HCT116 (cell line): Measurements from ENCODE around the gene FBXO42. TPM values are rescaled to one million over a fixed set of nuclear protein-coding genes. Genes with fewer than 3 reads are reported as not detected.
"Not testable (repeated sequence)": the region's sequence is repeated elsewhere in the genome, so short reads cannot be mapped to it uniquely, and the experiment has no call there.

ENCODE experiments used
- ATAC-seq: fragments of 200-7000 bp; cut with Tn5 transposase; 2 replicates; pipeline ENCODE4 v1.9.1; 2020; ENCODE audit warnings: mild to moderate bottlenecking, moderate library complexity
- BruUV-seq: library from RNA; stranded (reverse); fragments of 400-500 nt; replicated peaks from 2 replicates; lab custom pipeline; 2021; lab: Mats Ljungman, UMichigan
- CTCF ChIA-PET: fragments of 300-600 bp; sonication (Branson Sonifier 250); formaldehyde crosslinking; loops from one replicate; lab custom pipeline; 2021; ENCODE audit warnings: antibody characterized with exemption; lab: Charles Lee
- POLR2A ChIA-PET: fragments of 300-600, 350-600 bp; sonication (Branson Sonifier 250); formaldehyde crosslinking; loops from one replicate; lab custom pipeline; 2021; ENCODE audit warnings: antibody characterized with exemption; lab: Charles Lee
- RAD21 ChIA-PET, 2 experiments: fragments of 300-600 bp; sonication (Branson Sonifier 250); formaldehyde crosslinking; loops; one replicate each; lab custom pipeline; 2023; ENCODE audit warnings: low total read pairs in 2 of 2; ENCODE audit not compliant: uncharacterized antibody in 2 of 2, unreplicated experiment in 2 of 2, low non-redundant PET in 1 of 2; lab: Charles Lee
- DNase-seq: peaks from one replicate; pipeline ENCODE4 v3.0.0-alpha.2; 2010; ENCODE audit warnings: low read depth, low spot score
- H2AFZ ChIP-seq: fragments of 200-600 bp; shearing (Covaris generic), sonication (generic); 2 replicates; pipeline ENCODE4 v1.6.1; 2017; ENCODE audit warnings: low read depth, mixed run types, mixed read lengths, antibody characterized with exemption, low read length; ENCODE audit not compliant: poor library complexity, severe bottlenecking
- H3K27ac ChIP-seq: 2 replicates; pipeline ENCODE4 v1.5.1; 2012; ENCODE audit warnings: low read depth, low read length
- H3K27me3 ChIP-seq: fragments of 200-600 bp; sonication (generic); 2 replicates; pipeline ENCODE4 v1.6.1; 2016; ENCODE audit warnings: mixed run types, low read length, mixed read lengths; ENCODE audit not compliant: insufficient read depth
- H3K36me3 ChIP-seq, 2 experiments: fragments of 200-500 bp in 1 of 2; fragments of 200-600 bp in 1 of 2; sonication (Bioruptor generic) in 1 of 2; sonication (generic) in 1 of 2; 2 replicates each; pipeline versions ENCODE4 v1.5.1 to v1.6.1; 2014 to 2016; ENCODE audit warnings: low read length in 2 of 2, inconsistent platforms in 1 of 2, mixed read lengths in 1 of 2, mixed run types in 1 of 2; ENCODE audit not compliant: insufficient read depth in 2 of 2, control insufficient read depth in 1 of 2
- H3K4me1 ChIP-seq, 2 experiments: fragments of 200-600 bp in 1 of 2; sonication (generic) in 1 of 2; 2 replicates each; pipeline versions ENCODE4 v1.5.1 to v1.6.1; 2012 to 2017; ENCODE audit warnings: low read length in 2 of 2, inconsistent platforms in 1 of 2, mild to moderate bottlenecking in 1 of 2, mixed read lengths in 1 of 2, mixed run types in 1 of 2, moderate library complexity in 1 of 2; ENCODE audit not compliant: insufficient read depth in 2 of 2, control insufficient read depth in 1 of 2
- H3K4me2 ChIP-seq: fragments of 200-600 bp; sonication (generic); 2 replicates; pipeline ENCODE4 v1.6.1; 2017; ENCODE audit warnings: mixed run types, low read length, mixed read lengths
- H3K4me3 ChIP-seq, 2 experiments: fragments of 200-600 bp in 1 of 2; sonication (generic) in 1 of 2; replicated peaks in 1 of 2; 2 replicates each; pipeline ENCODE4 v1.5.1; 2011 to 2016; ENCODE audit warnings: low read length in 2 of 2, control low read depth in 1 of 2, low read depth in 1 of 2, mild to moderate bottlenecking in 1 of 2, mixed read lengths in 1 of 2, mixed run types in 1 of 2
- H3K79me2 ChIP-seq: fragments of 200-600 bp; sonication (generic); 2 replicates; pipeline ENCODE4 v1.6.1; 2017; ENCODE audit warnings: mild to moderate bottlenecking, mixed run types, low read length, moderate library complexity, mixed read lengths; ENCODE audit not compliant: insufficient read depth
- H3K9ac ChIP-seq: fragments of 200-600 bp; sonication (generic); 2 replicates; pipeline ENCODE4 v1.6.1; 2016; ENCODE audit warnings: low read length, mixed read lengths
- H3K9me2 ChIP-seq: fragments of 200-600 bp; sonication (generic), shearing (Covaris generic); 2 replicates; pipeline ENCODE4 v1.6.1; 2017; ENCODE audit warnings: mixed run types, mild to moderate bottlenecking, moderate library complexity; ENCODE audit not compliant: insufficient read depth
- H3K9me3 ChIP-seq, 2 experiments: fragments of 200-500 bp in 1 of 2; fragments of 200-600 bp in 1 of 2; sonication (Bioruptor generic) in 1 of 2; sonication (generic) in 1 of 2; 2 replicates each; pipeline ENCODE4 v1.6.1; 2014 to 2017; ENCODE audit warnings: low read length in 2 of 2, mixed read lengths in 2 of 2, inconsistent platforms in 1 of 2, low read depth in 1 of 2, mild to moderate bottlenecking in 1 of 2, mixed run types in 1 of 2, moderate library complexity in 1 of 2; ENCODE audit not compliant: control insufficient read depth in 1 of 2, insufficient read depth in 1 of 2
- H4K20me1 ChIP-seq: fragments of 200-600 bp; sonication (generic), shearing (Covaris generic); 2 replicates; pipeline ENCODE4 v1.6.1; 2017; ENCODE audit warnings: mixed run types, mild to moderate bottlenecking, moderate library complexity; ENCODE audit not compliant: insufficient read depth
- CEBPB ChIP-seq: IDR thresholded peaks from 2 replicates; pipeline ENCODE4 v1.6.1; 2012; ENCODE audit warnings: low read depth
- CTCF ChIP-seq, 3 experiments: fragments of 200-600 bp in 1 of 3; sonication (generic) in 1 of 3; IDR thresholded peaks in 2 of 3; conservative IDR thresholded peaks in 1 of 3; 2 replicates each; pipeline ENCODE4 v1.5.1; 2012 to 2017; ENCODE audit warnings: low read depth in 2 of 3, low read length in 2 of 3, antibody characterized with exemption in 1 of 3, borderline replicate concordance in 1 of 3, control low read depth in 1 of 3, mild to moderate bottlenecking in 1 of 3, mixed read lengths in 1 of 3, mixed run types in 1 of 3, moderate library complexity in 1 of 3; ENCODE audit not compliant: insufficient read depth in 1 of 3
- EGR1 ChIP-seq: IDR thresholded peaks from 2 replicates; pipeline ENCODE4 v1.6.1; 2012; ENCODE audit warnings: low read depth
- EZH2phosphoT487 ChIP-seq: fragments of 200-600 bp; IDR thresholded peaks from 2 replicates; pipeline ENCODE4 v1.6.1; 2018; ENCODE audit warnings: antibody characterized with exemption, borderline replicate concordance
- JUND ChIP-seq: IDR thresholded peaks from 2 replicates; pipeline ENCODE4 v1.6.1; 2012
- MAX ChIP-seq: IDR thresholded peaks from 2 replicates; pipeline ENCODE4 v1.6.1; 2012
- POLR2AphosphoS5 ChIP-seq: IDR thresholded peaks from 2 replicates; pipeline ENCODE4 v1.6.1; 2011; ENCODE audit warnings: mild to moderate bottlenecking, low read depth, low read length, moderate library complexity
- REST ChIP-seq: IDR thresholded peaks from 2 replicates; pipeline ENCODE4 v1.6.1; 2012; ENCODE audit warnings: low read depth
- SP1 ChIP-seq: IDR thresholded peaks from 2 replicates; pipeline ENCODE4 v1.6.1; 2012; ENCODE audit warnings: low read depth
- SRF ChIP-seq: IDR thresholded peaks from 2 replicates; pipeline ENCODE4 v1.6.1; 2012; ENCODE audit warnings: low read depth
- TCF7L2 ChIP-seq: IDR thresholded peaks from 2 replicates; pipeline ENCODE4 v1.7.0; 2011; ENCODE audit warnings: borderline replicate concordance, inconsistent platforms; ENCODE audit not compliant: insufficient read depth, insufficient read length; ENCODE audit errors: extremely low read depth
- YY1 ChIP-seq: IDR thresholded peaks from 2 replicates; pipeline ENCODE4 v1.6.1; 2011; ENCODE audit warnings: low read length, low read depth, moderate library complexity, mild to moderate bottlenecking; ENCODE audit not compliant: insufficient replicate concordance; ENCODE audit errors: extremely low read depth
- intact Hi-C: fragments of 100-400 bp; cut with micrococcal nuclease; formaldehyde crosslinking; loops from 2 replicates; pipeline ENCODE4 v1.10.0; 2022
- total RNA-seq: library from RNA; stranded (reverse); gene quantifications from one replicate; pipeline ENCODE4 v1.2.1, GENCODE V29; 2021; ENCODE audit not compliant: unreplicated experiment

FBXO42 gene
- total RNA-seq, 1 experiment from 2014 or later: 20.6 TPM

- CTCF ChIA-PET, BruUV-seq, ATAC-seq: not testable (repeated sequence)
Measured at GRCh38 chr1:16222716-16223115, 129.6 kb downstream of the FBXO42 start.

DNA sequence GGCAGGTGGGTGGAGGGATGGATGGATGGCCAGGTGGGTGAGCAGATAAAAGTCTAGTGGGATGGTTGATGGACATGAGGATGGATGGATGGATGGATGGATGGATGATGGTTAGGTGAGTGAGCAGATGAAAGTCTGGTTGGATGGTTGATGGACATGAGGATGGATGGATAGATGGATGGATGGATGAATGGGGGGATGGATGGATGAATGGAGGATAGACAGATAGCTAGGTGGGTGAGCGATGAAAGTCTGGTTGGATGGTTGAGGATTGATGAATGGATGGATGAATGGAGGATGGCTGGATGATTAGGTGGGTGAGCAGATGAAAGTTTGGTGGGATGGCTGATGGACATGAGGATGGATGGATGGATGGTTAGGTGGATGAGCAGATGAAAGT, 130.8 kb downstream of the FBXO42 start:
- Histone ChIP-seq H3K9me2 (no peaks in the 10 kb centered on the region), H3K79me2 (no peaks in the 10 kb centered on the region), H3K4me2 (no peak overlapping the region), H4K20me1 (no peaks in the 10 kb centered on the region), H3K9me3 (no peaks in the 10 kb centered on the region), H3K9ac (no peak overlapping the region), H3K4me1 (peaks cover 7 to 15% of the 10 kb centered on the region in 2 experiments; a peak in 3 of 4 replicates), H2AFZ (no peak overlapping the region), H3K27ac (no peak overlapping the region), H3K36me3 (no peaks in the 10 kb centered on the region), H3K4me3 (no peak overlapping the region), H3K27me3 (no peaks in the 10 kb centered on the region)
- ChIA-PET CTCF (no interaction called here), POLR2A (interaction anchor here (0.6 kb wide), 1 partner anchor 14 kb away, joined by 4 read pairs; no protein-coding TSS in a partner anchor), RAD21 (no interaction called here)
- no TSS peak for BruUV-seq
- TF ChIP-seq EZH2phosphoT487 (no peak), EGR1 (no peak), TCF7L2 (no peak), CTCF (IDR thresholded peaks at IDR 0.05 in 2 of 3, conservative IDR thresholded peaks at IDR 0.05 in 1 of 3; ENCODE audit: borderline replicate concordance in 1 of 3, insufficient read depth in 1 of 3, low read depth in 2 of 3, low read length in 2 of 3) (no peak), REST (no peak), MAX (no peak), SP1 (no peak), CEBPB (no peak), POLR2AphosphoS5 (no peak), SRF (no peak), YY1 (no peak), JUND (no peak)
- DNase-seq (no peak), ATAC-seq (no peak)
- intact Hi-C loops: no loop called here

More at GRCh38 chr1:16222716-16223115, 129.6 kb downstream of the FBXO42 start:
- H3K9me3 ChIP-seq, H3K36me3 ChIP-seq, DNase-seq, H3K4me2 ChIP-seq, H2AFZ ChIP-seq, H3K79me2 ChIP-seq, H3K4me1 ChIP-seq, intact Hi-C loops, H3K9me2 ChIP-seq, H4K20me1 ChIP-seq, POLR2A ChIA-PET, H3K9ac ChIP-seq, H3K27me3 ChIP-seq, H3K4me3 ChIP-seq, RAD21 ChIA-PET, H3K27ac ChIP-seq: not testable (repeated sequence)
